GM12892 (cell line): ENCODE results near the gene ZP3.

Source experiments
- POLR2A ChIP-seq: IDR thresholded peaks from 2 replicates; pipeline ENCODE4 v1.6.1; 2011; ENCODE audit warnings: low read depth, low read length, control low read depth
- POLR2AphosphoS5 ChIP-seq: IDR thresholded peaks from 2 replicates; pipeline ENCODE4 v1.6.1; 2011; ENCODE audit warnings: low read depth, low read length, control low read depth
- TAF1 ChIP-seq: IDR thresholded peaks from 2 replicates; pipeline ENCODE4 v1.6.1; 2011; ENCODE audit warnings: low read depth, mild to moderate bottlenecking, control low read depth, low read length, borderline replicate concordance

DNA sequence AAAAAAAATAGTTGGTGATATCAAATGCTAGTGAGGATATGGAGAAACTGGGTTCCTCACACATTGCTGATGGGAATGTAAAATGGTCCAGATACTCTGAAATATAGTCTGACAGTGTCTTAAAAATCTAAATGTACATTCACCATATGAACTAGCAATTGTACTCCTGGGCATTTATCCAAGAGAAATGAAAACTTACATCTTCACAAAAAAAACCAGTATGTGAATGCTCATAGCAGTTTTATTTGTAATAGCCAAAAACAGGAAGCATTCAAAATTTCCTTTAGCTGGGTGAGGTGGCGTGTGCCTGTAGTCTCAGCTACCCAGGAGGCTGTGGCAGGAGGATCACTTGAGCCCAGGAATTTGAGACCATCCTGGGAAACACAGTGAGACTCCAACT lies 13.1 kb upstream of the ZP3 start:
- TF ChIP-seq POLR2A, result no peak
- no peak for TF ChIP-seq POLR2AphosphoS5
- TF ChIP-seq TAF1, result no peak
